Measurements from ENCODE around the gene MCOLN3. TPM values are rescaled to one million over a fixed set of nuclear protein-coding genes. Genes with fewer than 3 reads are reported as not detected.

The MCOLN3 gene
- total RNA-seq, 3 donors from 2014 or later, result 2.9 to 13.6 (median 3.2) TPM

DNA sequence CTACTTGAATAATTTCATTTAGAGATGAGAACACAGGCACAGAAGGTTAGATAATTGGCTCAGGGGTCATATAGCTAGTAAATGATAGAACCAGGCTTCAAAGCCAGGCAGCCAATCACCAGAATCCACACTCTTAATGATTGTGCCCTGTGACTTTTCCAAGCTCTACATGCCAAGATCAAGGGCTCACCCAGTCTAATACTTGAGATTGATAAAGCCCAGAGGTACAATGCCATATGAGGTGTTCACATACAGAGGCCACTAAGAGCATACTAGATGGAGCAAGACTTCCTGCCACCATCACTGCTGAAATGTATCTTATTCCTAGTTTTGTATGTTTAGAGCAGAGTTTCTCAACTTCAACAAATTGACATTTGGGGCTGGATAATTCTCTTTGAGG, 40.9 kb upstream of the MCOLN3 start:
- no peak for DNase-seq (ENCODE audit: low spot score in 2 of 2)
- H3K27ac ChIP-seq, result no peak overlapping the region
- no peak overlapping the region for H3K4me3 ChIP-seq
- H3K36me3 ChIP-seq, result no peaks in the 10 kb centered on the region
- TF ChIP-seq POLR2AphosphoS5 (IDR thresholded peaks at IDR 0.05) (no peak), POLR2A (IDR thresholded peaks at IDR 0.05) (no peak)
- TF ChIP-seq, protein P1, sequence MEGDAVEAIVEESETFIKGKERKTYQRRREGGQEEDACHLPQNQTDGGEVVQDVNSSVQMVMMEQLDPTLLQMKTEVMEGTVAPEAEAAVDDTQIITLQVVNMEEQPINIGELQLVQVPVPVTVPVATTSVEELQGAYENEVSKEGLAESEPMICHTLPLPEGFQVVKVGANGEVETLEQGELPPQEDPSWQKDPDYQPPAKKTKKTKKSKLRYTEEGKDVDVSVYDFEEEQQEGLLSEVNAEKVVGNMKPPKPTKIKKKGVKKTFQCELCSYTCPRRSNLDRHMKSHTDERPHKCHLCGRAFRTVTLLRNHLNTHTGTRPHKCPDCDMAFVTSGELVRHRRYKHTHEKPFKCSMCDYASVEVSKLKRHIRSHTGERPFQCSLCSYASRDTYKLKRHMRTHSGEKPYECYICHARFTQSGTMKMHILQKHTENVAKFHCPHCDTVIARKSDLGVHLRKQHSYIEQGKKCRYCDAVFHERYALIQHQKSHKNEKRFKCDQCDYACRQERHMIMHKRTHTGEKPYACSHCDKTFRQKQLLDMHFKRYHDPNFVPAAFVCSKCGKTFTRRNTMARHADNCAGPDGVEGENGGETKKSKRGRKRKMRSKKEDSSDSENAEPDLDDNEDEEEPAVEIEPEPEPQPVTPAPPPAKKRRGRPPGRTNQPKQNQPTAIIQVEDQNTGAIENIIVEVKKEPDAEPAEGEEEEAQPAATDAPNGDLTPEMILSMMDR (IDR thresholded peaks at IDR 0.05), result no peak
- H3K4me1 ChIP-seq, result no peaks in the 10 kb centered on the region
- H3K27me3 ChIP-seq, result no peaks in the 10 kb centered on the region
- intact Hi-C loops (cut with DNase I; ENCODE audit: low total_unique reads), result no loop called here
- H3K9me3 ChIP-seq, result no peaks in the 10 kb centered on the region

DNA sequence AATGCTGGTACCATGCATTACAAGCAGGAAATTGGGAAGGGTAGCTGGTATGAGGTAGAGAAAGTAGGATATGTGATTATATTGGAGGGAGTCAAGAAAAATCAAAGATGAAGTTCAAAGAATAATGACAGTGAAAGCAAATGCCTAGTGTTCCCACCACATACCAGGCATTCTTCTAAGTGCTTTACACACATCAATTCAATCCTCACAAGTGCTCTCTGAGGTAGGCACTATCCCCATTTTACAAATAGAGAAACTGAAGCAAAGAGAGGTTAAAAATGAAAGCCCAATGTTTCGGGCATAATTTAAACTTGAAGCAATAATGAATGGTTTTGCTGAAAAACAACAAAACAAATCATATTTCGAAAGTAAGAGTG, 40.1 kb upstream of the MCOLN3 start:
- H3K27ac ChIP-seq, result no peak overlapping the region
- TF ChIP-seq POLR2AphosphoS5 (IDR thresholded peaks at IDR 0.05) (no peak), POLR2A (IDR thresholded peaks at IDR 0.05) (no peak)
- TF ChIP-seq, protein P1 (IDR thresholded peaks at IDR 0.05), result no peak
- intact Hi-C loops (cut with DNase I; ENCODE audit: low total_unique reads), result no loop called here
- H3K36me3 ChIP-seq, result no peaks in the 10 kb centered on the region
- no peaks in the 10 kb centered on the region for H3K9me3 ChIP-seq
- H3K4me3 ChIP-seq, result no peak overlapping the region
- H3K4me1 ChIP-seq, result no peaks in the 10 kb centered on the region
- no peaks in the 10 kb centered on the region for H3K27me3 ChIP-seq
- DNase-seq (ENCODE audit: low spot score in 2 of 2), result no peak

DNA sequence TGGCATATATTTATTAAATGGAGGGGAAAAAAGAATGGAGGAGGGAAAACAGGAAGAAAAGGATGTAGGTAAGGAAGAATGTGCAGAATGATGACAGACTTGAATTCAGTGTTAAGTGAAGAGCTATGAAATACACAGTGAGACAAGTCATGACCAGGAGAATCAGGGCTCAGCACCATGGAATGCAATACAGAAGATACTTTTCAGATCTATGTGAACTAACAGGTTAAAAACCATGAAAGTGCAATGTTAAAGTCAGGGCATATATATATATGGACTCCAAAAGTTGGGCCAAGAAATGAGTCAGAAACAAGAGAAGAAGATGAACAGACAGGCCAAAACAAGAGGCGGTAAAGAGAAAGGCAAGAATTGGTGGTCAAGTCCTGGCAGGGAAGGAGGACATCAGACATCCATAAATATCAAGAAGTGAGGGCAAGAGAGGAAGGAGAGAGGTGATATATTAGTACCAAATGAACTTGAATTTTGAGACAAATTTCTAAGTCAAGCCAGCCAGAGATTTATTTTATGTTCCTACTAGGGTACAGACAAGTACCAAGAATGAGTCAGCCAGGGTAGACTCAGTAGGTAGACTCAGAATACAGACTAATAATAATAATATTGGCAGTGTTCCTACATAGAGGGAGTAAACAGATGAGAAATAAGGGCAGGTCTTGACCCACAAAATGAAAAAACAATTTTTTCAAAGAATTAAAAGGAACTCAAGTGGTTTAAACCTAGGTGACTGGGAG, 39.5 kb upstream of the MCOLN3 start:
- Histone ChIP-seq H3K27me3 (no peaks in the 10 kb centered on the region), H3K9me3 (no peaks in the 10 kb centered on the region), H3K36me3 (no peaks in the 10 kb centered on the region), H3K4me1 (no peaks in the 10 kb centered on the region), H3K27ac (no peak overlapping the region), H3K4me3 (no peak overlapping the region)
- intact Hi-C loops (cut with DNase I; ENCODE audit: low total_unique reads), result no loop called here
- DNase-seq (ENCODE audit: low spot score in 2 of 2), result no peak
- TF ChIP-seq POLR2AphosphoS5 (IDR thresholded peaks at IDR 0.05) (no peak), POLR2A (IDR thresholded peaks at IDR 0.05) (no peak)
- TF ChIP-seq, protein P1 (IDR thresholded peaks at IDR 0.05), result no peak

DNA sequence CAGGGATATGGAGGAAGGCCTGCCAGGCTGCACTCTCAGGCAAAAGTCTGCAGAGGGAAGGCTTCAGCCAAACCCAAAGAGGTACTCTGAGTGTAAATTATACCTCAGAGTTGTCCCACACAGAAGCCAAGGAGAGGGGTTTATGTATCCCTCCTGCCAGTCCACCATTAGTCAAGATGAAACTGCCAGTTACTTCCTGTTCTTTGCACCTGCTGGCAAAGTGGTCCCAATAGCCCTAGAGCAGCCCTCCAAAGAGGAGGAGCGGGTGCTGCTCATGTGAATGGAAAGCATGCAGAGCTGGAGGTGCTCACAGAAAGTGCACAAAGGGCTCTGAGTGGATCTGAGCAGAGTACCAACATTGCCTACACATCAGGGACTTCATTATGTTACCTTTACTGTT, 37.1 kb upstream of the MCOLN3 start:
- DNase-seq (ENCODE audit: low spot score in 2 of 2), result no peak
- Histone ChIP-seq H3K4me3 (no peak overlapping the region), H3K4me1 (no peaks in the 10 kb centered on the region), H3K27ac (no peak overlapping the region), H3K9me3 (no peaks in the 10 kb centered on the region), H3K27me3 (no peaks in the 10 kb centered on the region), H3K36me3 (no peaks in the 10 kb centered on the region)
- intact Hi-C loops (cut with DNase I; ENCODE audit: low total_unique reads), result no loop called here
- TF ChIP-seq POLR2A (IDR thresholded peaks at IDR 0.05) (no peak), POLR2AphosphoS5 (IDR thresholded peaks at IDR 0.05) (no peak)
- TF ChIP-seq, protein P1 (IDR thresholded peaks at IDR 0.05), result no peak

DNA sequence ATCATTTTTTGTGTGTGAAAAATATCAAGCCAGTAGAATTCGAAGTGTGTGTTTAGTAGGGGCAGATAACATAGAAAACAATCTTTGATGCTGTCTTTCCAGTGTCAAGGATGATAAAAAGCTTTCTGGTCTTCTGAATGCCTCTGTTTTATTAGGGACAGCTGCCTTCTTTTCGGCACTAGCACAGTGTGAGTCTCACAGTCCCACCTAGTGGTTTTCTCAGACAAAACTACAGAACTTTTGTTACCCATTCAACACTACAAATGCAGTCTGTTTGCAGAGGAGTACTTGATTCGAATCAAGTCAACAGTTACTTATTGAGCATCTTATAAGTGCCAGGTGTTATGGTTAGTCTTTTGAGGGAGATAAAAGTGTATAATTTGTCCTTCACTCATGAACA, 30.6 kb upstream of the MCOLN3 start:
- no peak overlapping the region for H3K4me3 ChIP-seq
- DNase-seq (ENCODE audit: low spot score in 2 of 2), result no peak
- peaks cover 0 to 8% of the 10 kb centered on the region in 2 donors for H3K9me3 ChIP-seq
- no peaks in the 10 kb centered on the region for H3K27me3 ChIP-seq
- H3K4me1 ChIP-seq, result no peaks in the 10 kb centered on the region
- no peak overlapping the region for H3K27ac ChIP-seq
- intact Hi-C loops (cut with DNase I; ENCODE audit: low total_unique reads), result no loop called here
- TF ChIP-seq POLR2A (IDR thresholded peaks at IDR 0.05) (no peak), POLR2AphosphoS5 (IDR thresholded peaks at IDR 0.05) (no peak)
- TF ChIP-seq, protein P1 (IDR thresholded peaks at IDR 0.05), result no peak
- H3K36me3 ChIP-seq, result no peaks in the 10 kb centered on the region

Measured in breast epithelium (tissue), 4 donors.